K562 (cell line): Measurements from ENCODE around the gene SGCG. TPM values are rescaled to one million over a fixed set of nuclear protein-coding genes. Genes with fewer than 3 reads are reported as not detected.

Source experiments
- ATAC-seq: fragments of 200-7000 bp; cut with Tn5 transposase; 3 replicates; pipeline ENCODE4 v1.9.1; 2020; ENCODE audit warnings: moderate library complexity
- BruUV-seq: library from RNA; stranded (reverse); fragments of 400-500 nt; replicated peaks from 2 replicates; lab custom pipeline; 2021; lab: Mats Ljungman, UMichigan
- CTCF ChIA-PET: fragments of 300-600 bp; formaldehyde crosslinking; extraction: SDS; loops from one replicate; lab custom pipeline; 2021; ENCODE audit warnings: low intra/inter-chr PET ratio; lab: Yijun Ruan, JAX
- POLR2A ChIA-PET: fragments of 300-600, 350-650 bp; sonication (Branson Sonifier 250); formaldehyde crosslinking; extraction: SDS; loops from one replicate; lab custom pipeline; 2021; ENCODE audit warnings: antibody characterized with exemption, inconsistent platforms; lab: Yijun Ruan, JAX
- DNase-seq, 4 experiments: peaks; one replicate each; pipeline versions ENCODE4 v3.0.0 to v3.0.0-alpha.2; 2011 to 2018; ENCODE audit warnings: low spot score in 3 of 4, mixed read lengths in 3 of 4; ENCODE audit errors: extremely low read depth in 1 of 4
- FAIRE-seq: peaks from 2 replicates; lab custom pipeline; 2011; peaks lifted over from hg19 to GRCh38; lab: Jason Lieb, UNC
- H2AFZ ChIP-seq: 2 replicates; pipeline ENCODE4 v1.6.0; 2011; ENCODE audit warnings: low read depth, low read length, control low read depth, inconsistent platforms
- H3K27ac ChIP-seq: fragments of 200-600 bp; 3 replicates; pipeline ENCODE4 v1.8.0; 2011; ENCODE audit warnings: low read depth, mild to moderate bottlenecking, control low read depth, inconsistent platforms, low read length, moderate library complexity, mixed read lengths; ENCODE audit errors: extremely low read depth
- H3K27me3 ChIP-seq, 2 experiments: fragments of 300-600 bp in 1 of 2; 2 replicates in 1 of 2; 3 replicates in 1 of 2; pipeline versions ENCODE4 v1.6.0 to v1.8.0; 2011; ENCODE audit warnings: inconsistent platforms in 2 of 2, low read length in 2 of 2, mild to moderate bottlenecking in 1 of 2, mixed read lengths in 1 of 2, moderate library complexity in 1 of 2; ENCODE audit not compliant: control insufficient read depth in 2 of 2, insufficient read depth in 2 of 2
- H3K36me3 ChIP-seq: fragments of 300-600 bp; 3 replicates; pipeline ENCODE4 v1.8.0; 2011; ENCODE audit warnings: mild to moderate bottlenecking, low read length, inconsistent platforms; ENCODE audit not compliant: control insufficient read depth, insufficient read depth
- H3K4me1 ChIP-seq, 2 experiments: fragments of 200-600 bp in 1 of 2; replicated peaks in 1 of 2; 2 replicates in 1 of 2; 3 replicates in 1 of 2; pipeline versions ENCODE4 v1.5.1 to v1.8.0; 2011; ENCODE audit warnings: inconsistent platforms in 2 of 2, low read length in 2 of 2, mild to moderate bottlenecking in 1 of 2, mixed read lengths in 1 of 2, moderate library complexity in 1 of 2; ENCODE audit not compliant: control insufficient read depth in 2 of 2, insufficient read depth in 2 of 2
- H3K4me2 ChIP-seq: 2 replicates; pipeline ENCODE4 v1.6.1; 2011; ENCODE audit warnings: low read length, control low read depth, inconsistent platforms, mixed read lengths; ENCODE audit not compliant: insufficient read depth
- H3K4me3 ChIP-seq: fragments of 200-600 bp; sonication (generic), shearing (Covaris generic); 2 replicates; pipeline ENCODE4 v1.5.1; 2016; ENCODE audit warnings: control low read depth, inconsistent platforms
- H3K79me2 ChIP-seq: fragments of 200-600 bp; 3 replicates; pipeline ENCODE4 v1.8.0; 2011; ENCODE audit warnings: low read length, inconsistent platforms; ENCODE audit not compliant: control insufficient read depth, insufficient read depth
- H3K9ac ChIP-seq, 2 experiments: 2 replicates each; pipeline versions ENCODE4 v1.6.0 to v1.6.1; 2011; ENCODE audit warnings: low read depth in 2 of 2, low read length in 2 of 2, control low read depth in 1 of 2, inconsistent platforms in 1 of 2, mild to moderate bottlenecking in 1 of 2, mixed read lengths in 1 of 2; ENCODE audit not compliant: insufficient read depth in 1 of 2
- H3K9me1 ChIP-seq: one replicate; pipeline ENCODE4 v1.6.0; 2011; ENCODE audit warnings: inconsistent platforms, mild to moderate bottlenecking, low read length, moderate library complexity; ENCODE audit not compliant: control insufficient read depth, insufficient read depth
- H3K9me3 ChIP-seq: replicated peaks from 2 replicates; pipeline ENCODE4 v1.5.1; 2011; ENCODE audit warnings: low read depth, low read length, inconsistent platforms; ENCODE audit not compliant: control insufficient read depth, insufficient read depth
- H4K20me1 ChIP-seq: replicated peaks from 2 replicates; pipeline ENCODE4 v1.6.1; 2011; ENCODE audit warnings: low read length, inconsistent platforms, mixed read lengths; ENCODE audit not compliant: control insufficient read depth, insufficient read depth
- ATF1 ChIP-seq, 2 experiments: fragments of 450-650 bp in 1 of 2; IDR thresholded peaks; 2 replicates each; pipeline ENCODE4 v1.6.1; 2016; ENCODE audit warnings: missing compliant biosample characterization in 1 of 2, missing genetic modification characterization in 1 of 2
- ATF7 ChIP-seq: fragments of 450-650 bp; IDR thresholded peaks from 2 replicates; pipeline ENCODE4 v1.7.1; 2014; ENCODE audit warnings: mild to moderate bottlenecking, moderate library complexity
- CBX1 ChIP-seq: sonication (generic); IDR thresholded peaks from 2 replicates; pipeline ENCODE4 v1.6.1; 2016; ENCODE audit warnings: antibody characterized with exemption, low read depth, mild to moderate bottlenecking
- CEBPG ChIP-seq, 3 experiments: fragments of 200-800 bp in 1 of 3; sonication (Bioruptor generic) in 1 of 3; sonication (generic) in 1 of 3; formaldehyde crosslinking in 1 of 3; IDR thresholded peaks in 2 of 3; conservative IDR thresholded peaks in 1 of 3; 2 replicates each; pipeline versions ENCODE4 v1.6.1 to v1.8.0; 2016 to 2022; ENCODE audit warnings: missing compliant biosample characterization in 2 of 3, missing genetic modification characterization in 2 of 3, mild to moderate bottlenecking in 1 of 3, missing genetic modification reagents in 1 of 3
- CREM ChIP-seq: IDR thresholded peaks from 2 replicates; pipeline ENCODE4 v1.6.1; 2014; ENCODE audit warnings: antibody characterized with exemption, low read depth
- EP300 ChIP-seq: IDR thresholded peaks from 2 replicates; pipeline ENCODE4 v1.6.1; 2012; ENCODE audit warnings: low read length, improper control_type of control experiment
- KLF13 ChIP-seq: fragments of 450-650 bp; IDR thresholded peaks from 2 replicates; pipeline ENCODE4 v1.6.1; 2016; ENCODE audit warnings: missing genetic modification characterization, low read depth, mild to moderate bottlenecking, missing compliant biosample characterization, moderate library complexity, borderline replicate concordance
- POLR2H ChIP-seq: IDR thresholded peaks from 2 replicates; pipeline ENCODE4 v1.6.1; 2016; ENCODE audit warnings: missing genetic modification characterization, low read depth, mild to moderate bottlenecking, control low read depth, missing compliant biosample characterization, moderate library complexity
- RCOR1 ChIP-seq, 2 experiments: IDR thresholded peaks; 2 replicates each; pipeline ENCODE4 v1.6.1; 2012; ENCODE audit warnings: low read depth in 2 of 2, low read length in 2 of 2, borderline replicate concordance in 1 of 2, improper control_type of control experiment in 1 of 2
- ZNF586 ChIP-seq: fragments of 450-650 bp; formaldehyde crosslinking; conservative IDR thresholded peaks from 2 replicates; pipeline ENCODE4 v1.4.0; 2020; ENCODE audit warnings: mild to moderate bottlenecking, moderate library complexity
- ZSCAN32 ChIP-seq: fragments of 450-650 bp; formaldehyde crosslinking; IDR thresholded peaks from 2 replicates; pipeline ENCODE4 v1.4.0; 2020; ENCODE audit warnings: mild to moderate bottlenecking, moderate library complexity
- WGBS: fragments of 100-300 bp; shearing (Covaris generic); methylation state at CpG from one replicate; pipeline ENCODE4 v1.1.6; 2016; ENCODE audit warnings: low coverage, mixed read lengths; ENCODE audit not compliant: insufficient coverage; ENCODE audit errors: missing lambda C conversion rate; 5-methylcytosine and 5-hydroxymethylcytosine counted together
- in situ Hi-C: fragments of 300-500 bp; cut with MboI; formaldehyde crosslinking; loops from 4 replicates; pipeline ENCODE4 v1.15.0; 2018; ENCODE audit warnings: inconsistent platforms, mixed read lengths
- intact Hi-C: fragments of 100-400 bp; cut with micrococcal nuclease; formaldehyde crosslinking; loops from 2 replicates; pipeline ENCODE4 v1.14.2; 2022
- polyA plus RNA-seq, 8 experiments: library from polyadenylated mRNA; depleted of rRNA in 4 of 8; stranded (reverse) in 5 of 8; unstranded in 3 of 8; fragments of >200 nt; fragmentation: Nextera tagmentation in 2 of 8; fragmentation: Illumina TruSeq in 1 of 8; extraction: Ambion mirVana in 2 of 8; extraction: Trizol in 1 of 8; gene quantifications; 2 replicates each; pipeline versions ENCODE4 v1.2.1 to v1.2.3, GENCODE V29; 2011 to 2014; ENCODE audit warnings: inconsistent platforms in 1 of 8, missing spikeins in 1 of 8
- total RNA-seq, 7 experiments: library from RNA; depleted of rRNA in 6 of 7; stranded (reverse); fragments of >200 nt in 6 of 7; fragmentation: Illumina TruSeq in 2 of 7; extraction: Trizol in 2 of 7; gene quantifications; 2 replicates each; pipeline versions ENCODE4 v1.2.1 to v1.2.3, GENCODE V29; 2011 to 2021; ENCODE audit warnings: low replicate concordance in 1 of 7
- TF ChIP-seq, protein P1 (sequence below): fragments of 250-450 bp; sonication (Bioruptor Pico); IDR thresholded peaks from 2 replicates; pipeline ENCODE4 v1.8.0; 2022; ENCODE audit warnings: inconsistent platforms, mild to moderate bottlenecking, moderate library complexity, borderline replicate concordance
- TF ChIP-seq, protein P2 (sequence below): fragments of 450-650 bp; formaldehyde crosslinking; IDR thresholded peaks from 2 replicates; pipeline ENCODE4 v1.4.0; 2022; ENCODE audit warnings: mild to moderate bottlenecking, moderate library complexity
- TF ChIP-seq, protein P3 (sequence below), 2 experiments: fragments of 450-650 bp in 1 of 2; IDR thresholded peaks; 2 replicates each; pipeline ENCODE4 v1.6.1; 2011 to 2017; ENCODE audit warnings: low read depth in 2 of 2, antibody characterized with exemption in 1 of 2, borderline replicate concordance in 1 of 2, low read length in 1 of 2, mild to moderate bottlenecking in 1 of 2, mixed read lengths in 1 of 2; ENCODE audit not compliant: control insufficient read depth in 1 of 2

Gene SGCG
- total and polyA plus RNA-seq, 9 of the 15 experiments (the other 6 are each of a cell fraction or from before 2014, with no cell fraction given) = 0.04 to 0.44 (median 0.34) TPM

DNA sequence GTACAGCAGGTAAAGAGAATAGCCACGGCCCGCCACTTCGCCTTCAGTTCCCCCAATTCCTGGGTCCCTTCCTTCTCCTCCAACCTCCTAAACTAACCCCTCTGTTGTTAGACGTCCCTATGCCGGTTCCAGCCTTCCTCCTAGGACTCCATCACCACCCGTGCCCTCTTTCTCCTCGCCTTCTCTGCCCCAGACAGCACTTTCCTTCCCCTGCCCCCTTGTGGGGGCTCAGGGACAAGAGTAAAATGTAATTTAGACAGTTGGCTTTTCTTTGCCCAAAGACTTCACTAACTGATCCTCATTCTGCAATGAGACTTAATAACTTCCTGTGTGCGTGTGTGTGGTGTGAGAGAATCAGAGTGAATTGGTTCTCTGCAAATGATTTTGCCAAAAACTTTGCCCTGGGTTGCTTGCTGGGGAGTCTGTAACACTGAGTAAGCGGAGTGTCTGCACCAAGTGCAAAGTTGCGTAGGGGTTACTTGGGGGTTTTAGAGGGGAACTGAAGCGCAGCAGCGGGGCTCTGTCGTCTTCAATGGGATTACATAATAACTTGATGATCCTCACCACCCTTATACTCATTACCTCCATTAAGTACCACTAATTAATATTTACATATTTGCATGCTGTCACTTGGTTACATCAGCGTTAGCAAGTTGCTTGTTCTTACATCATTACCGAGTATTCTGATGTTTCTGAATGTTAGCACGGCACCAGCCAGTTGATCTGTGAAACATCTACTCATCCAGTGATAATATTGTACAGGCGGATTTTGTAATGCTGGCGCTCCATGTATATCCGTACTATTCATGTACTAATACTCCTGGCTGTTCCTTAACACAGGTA, 19.9 kb upstream of the SGCG start:
- Histone ChIP-seq H3K27ac (no peak overlapping the region), H3K36me3 (no peaks in the 10 kb centered on the region), H3K9ac (peak overlapping the region in 1 of 2 experiments; percentile 25; a peak in 1 of 4 replicates), H4K20me1 (no peaks in the 10 kb centered on the region), H3K4me2 (peak overlapping the region; percentile 37; the same call in 1 of the 2 replicates), H3K4me3 (peak overlapping the region; percentile 13; the same call in 1 of the 2 replicates), H3K27me3 (no peaks in the 10 kb centered on the region; a peak in 1 of 5 replicates), H2AFZ (no peak overlapping the region), H3K4me1 (peaks cover 0 to 7% of the 10 kb centered on the region in 2 experiments; a peak in 1 of 5 replicates), H3K79me2 (no peaks in the 10 kb centered on the region), H3K9me3 (no peaks in the 10 kb centered on the region), H3K9me1 (no peaks in the 10 kb centered on the region)
- intact Hi-C loops = no loop called here
- CTCF ChIA-PET = no interaction called here
- FAIRE-seq = no peak
- 5% methylated on average over 11 of the region's 19 CpGs for WGBS
- BruUV-seq = no TSS peak
- in situ Hi-C loops = no loop called here
- no peak for DNase-seq
- ATAC-seq = peak; percentile 36
- POLR2A ChIA-PET = no interaction called here
- no peak for TF ChIP-seq KLF13 (tag)
- TF ChIP-seq, protein P1, sequence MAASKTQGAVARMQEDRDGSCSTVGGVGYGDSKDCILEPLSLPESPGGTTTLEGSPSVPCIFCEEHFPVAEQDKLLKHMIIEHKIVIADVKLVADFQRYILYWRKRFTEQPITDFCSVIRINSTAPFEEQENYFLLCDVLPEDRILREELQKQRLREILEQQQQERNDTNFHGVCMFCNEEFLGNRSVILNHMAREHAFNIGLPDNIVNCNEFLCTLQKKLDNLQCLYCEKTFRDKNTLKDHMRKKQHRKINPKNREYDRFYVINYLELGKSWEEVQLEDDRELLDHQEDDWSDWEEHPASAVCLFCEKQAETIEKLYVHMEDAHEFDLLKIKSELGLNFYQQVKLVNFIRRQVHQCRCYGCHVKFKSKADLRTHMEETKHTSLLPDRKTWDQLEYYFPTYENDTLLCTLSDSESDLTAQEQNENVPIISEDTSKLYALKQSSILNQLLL = no peak
- no peak for TF ChIP-seq RCOR1 (IDR thresholded peaks at IDR 0.05; ENCODE audit: borderline replicate concordance in 1 of 2, low read depth in 2 of 2, low read length in 2 of 2)
- TF ChIP-seq CREM = peak; percentile 41; the same call in 1 of the 2 replicates
- TF ChIP-seq ATF7 = peak; percentile 81; the same call in 1 of the 2 replicates
- TF ChIP-seq CEBPG (CRISPR knock-in tag; IDR thresholded peaks at IDR 0.05) = peak; percentile 84
- TF ChIP-seq CEBPG (tag; conservative IDR thresholded peaks at IDR 0.05 in 1 of 2, IDR thresholded peaks at IDR 0.05 in 1 of 2) = peak; percentile 90 to 97; a peak in 3 of 4 replicates
- TF ChIP-seq POLR2H (tag) = peak; percentile 90
- no peak for TF ChIP-seq CBX1
- TF ChIP-seq ZNF586 = 0 out of 2 replicates have a peak, but pooled peaks have one; percentile 70
- peak; percentile 73; the same call in 1 of the 2 replicates for TF ChIP-seq EP300
- TF ChIP-seq ZSCAN32 = peak; percentile 46; the same call in 1 of the 2 replicates
- TF ChIP-seq ATF1 (CRISPR knock-in tag; IDR thresholded peaks at IDR 0.05) = no peak
- TF ChIP-seq ATF1 (tag; IDR thresholded peaks at IDR 0.05) = peak; percentile 43; the same call in 1 of the 2 replicates
- TF ChIP-seq, protein P2, sequence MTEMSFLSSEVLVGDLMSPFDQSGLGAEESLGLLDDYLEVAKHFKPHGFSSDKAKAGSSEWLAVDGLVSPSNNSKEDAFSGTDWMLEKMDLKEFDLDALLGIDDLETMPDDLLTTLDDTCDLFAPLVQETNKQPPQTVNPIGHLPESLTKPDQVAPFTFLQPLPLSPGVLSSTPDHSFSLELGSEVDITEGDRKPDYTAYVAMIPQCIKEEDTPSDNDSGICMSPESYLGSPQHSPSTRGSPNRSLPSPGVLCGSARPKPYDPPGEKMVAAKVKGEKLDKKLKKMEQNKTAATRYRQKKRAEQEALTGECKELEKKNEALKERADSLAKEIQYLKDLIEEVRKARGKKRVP (CRISPR knock-in tag) = peak; percentile 94
- TF ChIP-seq, protein P3, sequence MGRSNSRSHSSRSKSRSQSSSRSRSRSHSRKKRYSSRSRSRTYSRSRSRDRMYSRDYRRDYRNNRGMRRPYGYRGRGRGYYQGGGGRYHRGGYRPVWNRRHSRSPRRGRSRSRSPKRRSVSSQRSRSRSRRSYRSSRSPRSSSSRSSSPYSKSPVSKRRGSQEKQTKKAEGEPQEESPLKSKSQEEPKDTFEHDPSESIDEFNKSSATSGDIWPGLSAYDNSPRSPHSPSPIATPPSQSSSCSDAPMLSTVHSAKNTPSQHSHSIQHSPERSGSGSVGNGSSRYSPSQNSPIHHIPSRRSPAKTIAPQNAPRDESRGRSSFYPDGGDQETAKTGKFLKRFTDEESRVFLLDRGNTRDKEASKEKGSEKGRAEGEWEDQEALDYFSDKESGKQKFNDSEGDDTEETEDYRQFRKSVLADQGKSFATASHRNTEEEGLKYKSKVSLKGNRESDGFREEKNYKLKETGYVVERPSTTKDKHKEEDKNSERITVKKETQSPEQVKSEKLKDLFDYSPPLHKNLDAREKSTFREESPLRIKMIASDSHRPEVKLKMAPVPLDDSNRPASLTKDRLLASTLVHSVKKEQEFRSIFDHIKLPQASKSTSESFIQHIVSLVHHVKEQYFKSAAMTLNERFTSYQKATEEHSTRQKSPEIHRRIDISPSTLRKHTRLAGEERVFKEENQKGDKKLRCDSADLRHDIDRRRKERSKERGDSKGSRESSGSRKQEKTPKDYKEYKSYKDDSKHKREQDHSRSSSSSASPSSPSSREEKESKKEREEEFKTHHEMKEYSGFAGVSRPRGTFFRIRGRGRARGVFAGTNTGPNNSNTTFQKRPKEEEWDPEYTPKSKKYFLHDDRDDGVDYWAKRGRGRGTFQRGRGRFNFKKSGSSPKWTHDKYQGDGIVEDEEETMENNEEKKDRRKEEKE (IDR thresholded peaks at IDR 0.05; ENCODE audit: borderline replicate concordance in 1 of 2, control insufficient read depth in 1 of 2, low read depth in 2 of 2, low read length in 1 of 2) = no peak
